Esophagus muscularis mucosa (tissue), 4 donors: ENCODE data around the gene FBXW2.
"Not testable (repeated sequence)": the region's sequence is repeated elsewhere in the genome, so short reads cannot be mapped to it uniquely, and the experiment has no call there.

Experiments
- CTCF ChIP-seq, 3 experiments: fragments of 200-600 bp in 2 of 3; fragments of 450-650 bp in 1 of 3; sonication (generic) in 2 of 3; IDR thresholded peaks; one replicate each; pipeline ENCODE4 v1.5.1; 2017 to 2019; ENCODE audit warnings: antibody characterized with exemption in 3 of 3, mild to moderate bottlenecking in 2 of 3, moderate library complexity in 1 of 3
- EP300 ChIP-seq: sonication (generic); formaldehyde crosslinking; IDR thresholded peaks from one replicate; pipeline ENCODE4 v1.6.1; 2017; ENCODE audit warnings: antibody characterized with exemption
- POLR2A ChIP-seq: fragments of 450-650 bp; IDR thresholded peaks from one replicate; pipeline ENCODE4 v1.6.1; 2017; ENCODE audit warnings: antibody characterized with exemption, moderate library complexity, mild to moderate bottlenecking, low read depth
- POLR2AphosphoS5 ChIP-seq, 2 donors: sonication (generic); formaldehyde crosslinking; IDR thresholded peaks; one replicate each; pipeline ENCODE4 v1.6.1; 2017; ENCODE audit warnings: antibody characterized with exemption in 2 of 2

- TF ChIP-seq POLR2A; CTCF (IDR thresholded peaks at IDR 0.05); POLR2AphosphoS5 (IDR thresholded peaks at IDR 0.05); EP300: not testable (repeated sequence)
Observed at GRCh38 chr9:120804784-120805363, 11.7 kb upstream of the FBXW2 start.
